ENCODE data around the gene GUCY2D. TPM values are rescaled to one million over a fixed set of nuclear protein-coding genes. Genes with fewer than 3 reads are reported as not detected.
A peak's percentile ranks its signal among the peaks of the same experiment; 100 is the strongest.

GUCY2D gene
- total RNA-seq, 3 donors from 2014 or later (not counting 1 experiment from before 2014, with no cell fraction given) = not detected

DNA sequence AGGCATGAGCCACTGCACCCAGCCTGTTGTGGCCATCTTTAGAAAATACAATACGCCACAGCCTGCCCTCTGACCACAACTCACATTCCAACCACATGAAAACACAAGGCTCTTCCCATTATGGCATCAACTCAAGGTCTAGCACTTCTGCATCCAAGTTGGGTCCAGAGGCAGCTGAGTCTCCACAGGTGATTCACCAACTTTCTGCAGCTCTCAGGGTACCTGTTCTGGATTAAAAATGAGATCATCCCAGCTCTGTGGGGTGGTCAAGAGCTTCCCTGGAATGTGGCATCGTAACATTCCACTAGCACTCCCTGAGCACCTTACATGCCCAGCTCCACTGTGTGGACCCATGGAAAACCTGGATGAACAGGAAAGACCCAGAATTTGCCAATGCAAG, 9.9 kb upstream of the GUCY2D start:
- intact Hi-C loops (cut with micrococcal nuclease) = no loop called here
- H3K4me1 ChIP-seq (ENCODE audit: control insufficient read depth, insufficient read depth, low read length) = peaks cover 16% of the 10 kb centered on the region
- H3K27me3 ChIP-seq (ENCODE audit: control insufficient read depth, insufficient read depth, low read length) = no peaks in the 10 kb centered on the region
- no peaks in the 10 kb centered on the region for H3K36me3 Mint-ChIP-seq
- peaks cover 22 to 29% of the 10 kb centered on the region in 2 donors for H3K4me1 Mint-ChIP-seq
- WGBS (ENCODE audit: insufficient coverage) = 86% methylated on average over 2 of the region's 2 CpGs
- H3K27me3 Mint-ChIP-seq (ENCODE audit: low read depth in 2 of 2) = peaks cover 11 to 24% of the 10 kb centered on the region in 2 donors
- no peak overlapping the region for H3K27ac ChIP-seq (ENCODE audit: low read length)
- TF ChIP-seq, protein P1, sequence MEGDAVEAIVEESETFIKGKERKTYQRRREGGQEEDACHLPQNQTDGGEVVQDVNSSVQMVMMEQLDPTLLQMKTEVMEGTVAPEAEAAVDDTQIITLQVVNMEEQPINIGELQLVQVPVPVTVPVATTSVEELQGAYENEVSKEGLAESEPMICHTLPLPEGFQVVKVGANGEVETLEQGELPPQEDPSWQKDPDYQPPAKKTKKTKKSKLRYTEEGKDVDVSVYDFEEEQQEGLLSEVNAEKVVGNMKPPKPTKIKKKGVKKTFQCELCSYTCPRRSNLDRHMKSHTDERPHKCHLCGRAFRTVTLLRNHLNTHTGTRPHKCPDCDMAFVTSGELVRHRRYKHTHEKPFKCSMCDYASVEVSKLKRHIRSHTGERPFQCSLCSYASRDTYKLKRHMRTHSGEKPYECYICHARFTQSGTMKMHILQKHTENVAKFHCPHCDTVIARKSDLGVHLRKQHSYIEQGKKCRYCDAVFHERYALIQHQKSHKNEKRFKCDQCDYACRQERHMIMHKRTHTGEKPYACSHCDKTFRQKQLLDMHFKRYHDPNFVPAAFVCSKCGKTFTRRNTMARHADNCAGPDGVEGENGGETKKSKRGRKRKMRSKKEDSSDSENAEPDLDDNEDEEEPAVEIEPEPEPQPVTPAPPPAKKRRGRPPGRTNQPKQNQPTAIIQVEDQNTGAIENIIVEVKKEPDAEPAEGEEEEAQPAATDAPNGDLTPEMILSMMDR (IDR thresholded peaks at IDR 0.05) = no peak
- H3K27ac Mint-ChIP-seq = no peak overlapping the region
- no peak overlapping the region for H3K4me3 Mint-ChIP-seq
- no peaks in the 10 kb centered on the region for H3K9me3 Mint-ChIP-seq
- no peak overlapping the region for H3K4me3 ChIP-seq (ENCODE audit: low read length)
- no peaks in the 10 kb centered on the region for H3K36me3 ChIP-seq (ENCODE audit: control insufficient read depth, insufficient read depth, low read length)
- ATAC-seq = no peak
- no peak for DNase-seq
- H3K9me3 ChIP-seq (ENCODE audit: control insufficient read depth, insufficient read depth, low read length) = no peaks in the 10 kb centered on the region

DNA sequence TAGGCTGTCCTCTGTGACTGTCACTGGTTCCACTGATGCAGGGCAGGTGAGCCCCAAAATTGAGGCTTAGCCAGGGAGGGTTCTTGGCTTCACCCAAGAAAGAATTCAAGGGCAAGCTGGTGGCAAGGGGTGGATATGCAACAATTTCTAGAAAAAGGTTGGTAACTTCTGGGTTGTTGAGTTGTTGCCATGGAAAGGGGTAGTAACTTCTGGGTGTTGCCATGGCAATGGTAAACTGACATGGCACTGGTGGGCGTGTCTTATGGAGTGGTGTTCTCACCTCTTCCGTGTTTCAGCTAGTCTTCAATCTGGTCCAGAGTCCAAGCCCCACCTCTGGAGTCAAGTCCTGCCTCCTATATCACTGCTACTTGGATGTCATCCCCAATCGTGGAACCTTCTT, 9.5 kb upstream of the GUCY2D start:
- 86% methylated on average over 3 of the region's 3 CpGs for WGBS (ENCODE audit: insufficient coverage)
- DNase-seq (peak in 1 of 2 donors; percentile 30), ATAC-seq (no peak)
- Histone ChIP-seq H3K4me3 (ENCODE audit: low read length) (no peak overlapping the region), H3K27me3 (ENCODE audit: control insufficient read depth, insufficient read depth, low read length) (no peaks in the 10 kb centered on the region), H3K9me3 (ENCODE audit: control insufficient read depth, insufficient read depth, low read length) (no peaks in the 10 kb centered on the region), H3K27ac (ENCODE audit: low read length) (no peak overlapping the region), H3K36me3 (ENCODE audit: control insufficient read depth, insufficient read depth, low read length) (no peaks in the 10 kb centered on the region), H3K4me1 (ENCODE audit: control insufficient read depth, insufficient read depth, low read length) (peaks cover 16% of the 10 kb centered on the region)
- Mint-ChIP-seq H3K4me3 (no peak overlapping the region), H3K27ac (no peak overlapping the region), H3K27me3 (ENCODE audit: low read depth in 2 of 2) (peaks cover 11 to 24% of the 10 kb centered on the region in 2 donors), H3K36me3 (no peaks in the 10 kb centered on the region), H3K9me3 (no peaks in the 10 kb centered on the region), H3K4me1 (peaks cover 22 to 29% of the 10 kb centered on the region in 2 donors)
- intact Hi-C loops (cut with micrococcal nuclease) = no loop called here
- TF ChIP-seq, protein P1 (IDR thresholded peaks at IDR 0.05) = no peak

DNA sequence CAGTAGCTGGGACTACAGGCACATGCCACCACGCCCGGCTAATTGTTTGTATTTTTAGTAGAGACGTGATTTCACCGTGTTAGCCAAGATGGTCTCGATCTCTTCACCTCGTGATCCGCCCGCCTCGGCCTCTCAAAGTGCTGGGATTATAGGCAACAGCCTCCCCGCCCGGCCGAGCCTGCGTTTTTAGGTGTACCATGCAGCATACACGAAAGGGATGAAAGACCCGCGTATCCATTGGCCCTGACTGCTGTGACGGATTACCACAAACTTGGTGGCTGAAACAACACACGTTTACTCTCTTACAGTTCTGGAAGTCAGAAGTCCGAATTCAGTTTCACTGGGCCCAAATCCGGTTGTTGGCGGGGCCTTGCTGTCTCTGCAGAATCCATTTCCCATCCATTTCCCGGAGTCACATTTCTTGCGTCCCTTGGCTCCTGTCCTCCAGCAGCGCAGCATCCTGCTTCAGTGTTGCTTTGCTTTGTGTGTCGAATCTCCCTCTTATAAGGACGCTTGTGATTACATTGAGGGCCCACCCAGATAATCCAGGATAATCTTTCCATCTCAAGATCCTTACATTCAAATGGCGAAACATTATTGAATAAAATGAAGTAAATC, 8.3 kb upstream of the GUCY2D start:
- Mint-ChIP-seq H3K36me3 (no peaks in the 10 kb centered on the region), H3K4me1 (peaks cover 18 to 25% of the 10 kb centered on the region in 2 donors), H3K27me3 (ENCODE audit: low read depth in 2 of 2) (peaks cover 18 to 24% of the 10 kb centered on the region in 2 donors), H3K9me3 (no peaks in the 10 kb centered on the region), H3K27ac (no peak overlapping the region), H3K4me3 (no peak overlapping the region)
- ATAC-seq (no peak), DNase-seq (no peak)
- Histone ChIP-seq H3K9me3 (ENCODE audit: control insufficient read depth, insufficient read depth, low read length) (no peaks in the 10 kb centered on the region), H3K4me3 (ENCODE audit: low read length) (no peak overlapping the region), H3K36me3 (ENCODE audit: control insufficient read depth, insufficient read depth, low read length) (no peaks in the 10 kb centered on the region), H3K27ac (ENCODE audit: low read length) (no peak overlapping the region), H3K27me3 (ENCODE audit: control insufficient read depth, insufficient read depth, low read length) (peaks cover 4% of the 10 kb centered on the region), H3K4me1 (ENCODE audit: control insufficient read depth, insufficient read depth, low read length) (peaks cover 16% of the 10 kb centered on the region)
- TF ChIP-seq, protein P1 (IDR thresholded peaks at IDR 0.05) = no peak
- intact Hi-C loops (cut with micrococcal nuclease) = no loop called here
- WGBS (ENCODE audit: insufficient coverage) = 94% methylated on average over 26 of the region's 27 CpGs

DNA sequence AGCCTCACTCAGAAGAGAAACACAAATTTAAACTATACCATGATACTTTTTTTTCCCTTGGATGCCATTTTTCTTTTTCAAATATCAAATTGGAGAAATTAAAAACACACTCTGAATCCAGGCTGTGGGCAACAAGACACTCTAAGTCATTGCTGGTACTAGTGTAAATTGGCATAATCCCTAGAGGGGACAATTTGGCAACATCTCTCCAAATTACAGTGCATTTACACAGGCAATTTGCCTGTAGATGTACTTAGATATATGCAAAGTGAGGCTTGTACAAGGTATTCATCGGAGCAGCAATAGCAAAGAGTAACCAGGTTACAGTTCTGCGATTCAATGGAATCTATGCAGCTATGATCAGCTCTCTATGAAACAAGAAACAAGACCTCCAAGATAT, 6.7 kb upstream of the GUCY2D start:
- Mint-ChIP-seq H3K27me3 (ENCODE audit: low read depth in 2 of 2) (peaks cover 22 to 29% of the 10 kb centered on the region in 2 donors), H3K4me1 (peaks cover 4 to 9% of the 10 kb centered on the region in 2 donors), H3K36me3 (no peaks in the 10 kb centered on the region), H3K27ac (no peak overlapping the region), H3K4me3 (no peak overlapping the region), H3K9me3 (no peaks in the 10 kb centered on the region)
- Histone ChIP-seq H3K4me3 (ENCODE audit: low read length) (no peak overlapping the region), H3K36me3 (ENCODE audit: control insufficient read depth, insufficient read depth, low read length) (no peaks in the 10 kb centered on the region), H3K9me3 (ENCODE audit: control insufficient read depth, insufficient read depth, low read length) (no peaks in the 10 kb centered on the region), H3K27me3 (ENCODE audit: control insufficient read depth, insufficient read depth, low read length) (peaks cover 7% of the 10 kb centered on the region), H3K27ac (ENCODE audit: low read length) (no peak overlapping the region), H3K4me1 (ENCODE audit: control insufficient read depth, insufficient read depth, low read length) (peaks cover 2% of the 10 kb centered on the region)
- WGBS (ENCODE audit: insufficient coverage) = 91% methylated on average over 2 of the region's 2 CpGs
- no peak for DNase-seq
- no peak for ATAC-seq
- TF ChIP-seq, protein P1 (IDR thresholded peaks at IDR 0.05) = no peak
- intact Hi-C loops (cut with micrococcal nuclease) = no loop called here

Measured in natural killer cell (primary cell).